Ishikawa (cell line): Measurements from ENCODE around the gene C20orf141.

ENCODE experiments used
- CEBPB ChIP-seq: IDR thresholded peaks from 2 replicates; pipeline ENCODE4 v1.6.1; 2012
- CREB1 ChIP-seq: IDR thresholded peaks from 2 replicates; pipeline ENCODE4 v1.6.1; 2012; ENCODE audit warnings: low read depth
- EGR1 ChIP-seq: IDR thresholded peaks from 2 replicates; pipeline ENCODE4 v1.6.1; 2012
- EP300 ChIP-seq: IDR thresholded peaks from 2 replicates; pipeline ENCODE4 v1.6.1; 2012; ENCODE audit warnings: borderline replicate concordance
- FOXM1 ChIP-seq: IDR thresholded peaks from 2 replicates; pipeline ENCODE4 v1.6.1; 2012; ENCODE audit warnings: low read depth, borderline replicate concordance
- NFIC ChIP-seq: IDR thresholded peaks from 2 replicates; pipeline ENCODE4 v1.6.1; 2012
- RAD21 ChIP-seq: IDR thresholded peaks from 2 replicates; pipeline ENCODE4 v1.6.1; 2012; ENCODE audit warnings: low read depth
- TAF1 ChIP-seq: IDR thresholded peaks from 2 replicates; pipeline ENCODE4 v1.6.1; 2012; ENCODE audit warnings: low read depth, mild to moderate bottlenecking
- TCF12 ChIP-seq: IDR thresholded peaks from 2 replicates; pipeline ENCODE4 v1.6.1; 2012; ENCODE audit warnings: low read depth
- TEAD4 ChIP-seq: IDR thresholded peaks from 2 replicates; pipeline ENCODE4 v1.6.1; 2012
- YY1 ChIP-seq: IDR thresholded peaks from 2 replicates; pipeline ENCODE4 v1.6.1; 2012; ENCODE audit warnings: low read depth
- ZBTB7A ChIP-seq: IDR thresholded peaks from 2 replicates; pipeline ENCODE4 v1.6.1; 2012; ENCODE audit warnings: low read depth
- TF ChIP-seq, protein P1 (sequence below): IDR thresholded peaks from 2 replicates; pipeline ENCODE4 v1.6.1; 2012
- TF ChIP-seq, protein P2 (sequence below): IDR thresholded peaks from 2 replicates; pipeline ENCODE4 v1.6.1; 2012
- TF ChIP-seq, protein P3 (sequence below): IDR thresholded peaks from 2 replicates; pipeline ENCODE4 v1.6.1; 2012; ENCODE audit warnings: low read depth, mild to moderate bottlenecking

C20orf141 gene

DNA sequence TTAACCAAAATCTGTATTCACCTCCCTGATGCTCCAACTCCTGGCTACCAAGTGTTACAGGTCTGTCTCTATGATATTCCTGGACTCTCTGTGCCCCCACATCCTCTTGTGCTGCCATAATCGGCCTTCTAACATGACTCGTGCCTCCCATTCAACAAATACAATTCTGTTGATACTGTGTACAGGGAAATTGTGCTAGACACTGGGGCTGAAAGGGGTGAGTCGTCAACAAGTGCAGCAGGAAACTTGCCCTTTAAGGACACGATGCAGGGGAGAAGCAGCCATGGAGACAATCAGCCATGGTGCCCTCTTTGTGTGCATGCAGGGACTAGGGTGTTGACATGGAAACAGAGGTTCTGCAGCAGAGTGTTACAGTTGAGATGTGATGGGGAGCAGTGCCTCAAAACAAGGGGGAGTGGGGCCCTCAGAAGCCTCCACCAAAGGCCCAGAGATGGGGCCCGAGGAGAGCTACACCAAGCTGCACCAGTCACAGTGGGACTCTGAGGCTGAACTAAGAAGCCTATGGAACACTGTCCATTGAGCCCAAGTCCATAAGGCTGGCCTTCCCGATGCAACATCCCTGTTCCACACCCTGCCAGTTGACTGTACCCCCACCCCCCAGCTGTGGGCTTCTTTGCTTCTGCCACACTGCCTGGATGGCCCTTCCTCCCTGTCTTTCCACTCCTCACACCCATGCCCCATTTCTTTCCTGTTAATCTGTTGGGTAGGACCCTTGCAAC lies 22.6 kb downstream of the C20orf141 start:
- no peak for TF ChIP-seq YY1
- TF ChIP-seq NFIC, result no peak
- TF ChIP-seq TAF1, result no peak
- TF ChIP-seq, protein P1, sequence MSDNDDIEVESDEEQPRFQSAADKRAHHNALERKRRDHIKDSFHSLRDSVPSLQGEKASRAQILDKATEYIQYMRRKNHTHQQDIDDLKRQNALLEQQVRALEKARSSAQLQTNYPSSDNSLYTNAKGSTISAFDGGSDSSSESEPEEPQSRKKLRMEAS, result no peak
- no peak for TF ChIP-seq EP300
- TF ChIP-seq EGR1, result no peak
- no peak for TF ChIP-seq CREB1
- TF ChIP-seq TCF12, result no peak
- TF ChIP-seq RAD21, result no peak
- TF ChIP-seq, protein P2, sequence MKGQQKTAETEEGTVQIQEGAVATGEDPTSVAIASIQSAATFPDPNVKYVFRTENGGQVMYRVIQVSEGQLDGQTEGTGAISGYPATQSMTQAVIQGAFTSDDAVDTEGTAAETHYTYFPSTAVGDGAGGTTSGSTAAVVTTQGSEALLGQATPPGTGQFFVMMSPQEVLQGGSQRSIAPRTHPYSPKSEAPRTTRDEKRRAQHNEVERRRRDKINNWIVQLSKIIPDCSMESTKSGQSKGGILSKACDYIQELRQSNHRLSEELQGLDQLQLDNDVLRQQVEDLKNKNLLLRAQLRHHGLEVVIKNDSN, result no peak
- no peak for TF ChIP-seq CEBPB
- no peak for TF ChIP-seq FOXM1
- no peak for TF ChIP-seq TEAD4
- TF ChIP-seq, protein P3, sequence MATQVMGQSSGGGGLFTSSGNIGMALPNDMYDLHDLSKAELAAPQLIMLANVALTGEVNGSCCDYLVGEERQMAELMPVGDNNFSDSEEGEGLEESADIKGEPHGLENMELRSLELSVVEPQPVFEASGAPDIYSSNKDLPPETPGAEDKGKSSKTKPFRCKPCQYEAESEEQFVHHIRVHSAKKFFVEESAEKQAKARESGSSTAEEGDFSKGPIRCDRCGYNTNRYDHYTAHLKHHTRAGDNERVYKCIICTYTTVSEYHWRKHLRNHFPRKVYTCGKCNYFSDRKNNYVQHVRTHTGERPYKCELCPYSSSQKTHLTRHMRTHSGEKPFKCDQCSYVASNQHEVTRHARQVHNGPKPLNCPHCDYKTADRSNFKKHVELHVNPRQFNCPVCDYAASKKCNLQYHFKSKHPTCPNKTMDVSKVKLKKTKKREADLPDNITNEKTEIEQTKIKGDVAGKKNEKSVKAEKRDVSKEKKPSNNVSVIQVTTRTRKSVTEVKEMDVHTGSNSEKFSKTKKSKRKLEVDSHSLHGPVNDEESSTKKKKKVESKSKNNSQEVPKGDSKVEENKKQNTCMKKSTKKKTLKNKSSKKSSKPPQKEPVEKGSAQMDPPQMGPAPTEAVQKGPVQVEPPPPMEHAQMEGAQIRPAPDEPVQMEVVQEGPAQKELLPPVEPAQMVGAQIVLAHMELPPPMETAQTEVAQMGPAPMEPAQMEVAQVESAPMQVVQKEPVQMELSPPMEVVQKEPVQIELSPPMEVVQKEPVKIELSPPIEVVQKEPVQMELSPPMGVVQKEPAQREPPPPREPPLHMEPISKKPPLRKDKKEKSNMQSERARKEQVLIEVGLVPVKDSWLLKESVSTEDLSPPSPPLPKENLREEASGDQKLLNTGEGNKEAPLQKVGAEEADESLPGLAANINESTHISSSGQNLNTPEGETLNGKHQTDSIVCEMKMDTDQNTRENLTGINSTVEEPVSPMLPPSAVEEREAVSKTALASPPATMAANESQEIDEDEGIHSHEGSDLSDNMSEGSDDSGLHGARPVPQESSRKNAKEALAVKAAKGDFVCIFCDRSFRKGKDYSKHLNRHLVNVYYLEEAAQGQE, result no peak
- no peak for TF ChIP-seq ZBTB7A

DNA sequence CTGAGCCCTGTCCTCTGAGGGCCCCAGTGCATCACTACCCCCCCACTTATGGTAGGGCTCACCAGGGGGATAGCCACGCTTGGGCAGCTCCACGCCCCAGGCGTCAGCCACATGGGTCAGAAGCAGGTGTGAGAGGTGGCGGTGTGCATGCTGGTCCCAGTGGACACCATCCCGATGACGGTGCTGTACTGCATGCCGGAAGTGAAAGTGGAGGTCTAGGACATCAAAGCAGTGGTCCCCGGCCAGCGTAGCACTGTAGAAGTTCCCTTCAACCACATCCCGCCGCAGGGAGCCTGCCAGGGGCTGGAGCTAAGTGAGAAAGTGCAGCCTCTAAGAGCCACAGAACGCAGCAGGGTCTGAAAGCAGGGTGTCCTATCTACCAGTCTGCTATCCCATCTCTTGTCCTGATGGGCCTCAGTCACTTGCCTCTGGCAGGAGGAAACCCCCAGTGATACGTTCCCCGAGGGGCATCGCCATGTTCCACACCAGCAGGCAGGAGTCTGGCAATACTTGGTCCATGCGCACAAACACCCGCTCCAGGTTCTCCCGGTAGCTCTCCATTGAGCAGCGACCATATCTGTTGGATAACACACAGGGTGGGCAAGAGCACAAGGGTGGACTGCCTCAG lies 23.5 kb downstream of the C20orf141 start:
- TF ChIP-seq RAD21 (no peak), FOXM1 (no peak), EP300 (no peak), CREB1 (no peak)
- TF ChIP-seq, protein P3, result no peak

DNA sequence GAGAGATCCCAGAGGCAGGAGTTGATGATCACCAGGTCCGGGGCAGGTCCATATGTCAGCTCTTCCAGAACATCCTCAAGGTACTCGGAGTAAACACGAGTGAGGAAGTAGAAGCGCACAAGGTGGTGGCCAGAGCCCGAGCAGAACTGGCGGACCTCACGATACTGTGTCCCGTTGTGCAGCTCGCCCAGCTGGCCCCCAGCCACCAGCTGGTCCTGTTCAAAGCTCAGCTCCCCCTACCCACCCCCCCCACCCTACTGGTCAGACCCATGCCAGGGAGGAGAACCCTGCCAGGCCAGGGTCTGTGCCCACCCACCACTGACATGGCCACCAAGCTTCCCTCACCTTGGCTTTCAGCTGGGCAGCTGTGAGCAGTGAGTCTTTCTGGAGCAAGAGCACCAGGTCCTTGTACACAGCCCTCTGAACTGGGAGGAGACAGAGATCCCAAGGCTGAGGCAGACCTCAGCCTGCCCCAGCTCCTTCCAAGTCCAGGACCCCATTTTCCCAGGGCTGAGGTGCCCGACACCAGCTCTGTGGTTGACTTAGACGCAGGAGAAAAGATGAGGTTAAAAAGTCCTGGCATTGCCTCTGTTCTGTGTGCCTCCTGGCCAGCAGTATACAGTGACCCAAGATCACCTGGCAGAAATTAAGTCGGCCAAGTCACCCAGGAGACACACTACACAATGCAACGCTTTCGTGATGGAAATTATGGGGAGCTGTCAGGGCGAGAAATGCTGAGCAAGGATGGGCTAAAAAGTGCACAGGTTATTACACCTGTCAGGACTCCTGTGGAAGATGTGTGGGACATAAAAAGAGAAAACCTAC lies 24.3 kb downstream of the C20orf141 start:
- TF ChIP-seq, protein P2, result no peak
- TF ChIP-seq EP300 (no peak), TEAD4 (no peak), CEBPB (no peak), FOXM1 (no peak), CREB1 (no peak), NFIC (no peak), TAF1 (no peak)
- TF ChIP-seq, protein P1, result no peak

DNA sequence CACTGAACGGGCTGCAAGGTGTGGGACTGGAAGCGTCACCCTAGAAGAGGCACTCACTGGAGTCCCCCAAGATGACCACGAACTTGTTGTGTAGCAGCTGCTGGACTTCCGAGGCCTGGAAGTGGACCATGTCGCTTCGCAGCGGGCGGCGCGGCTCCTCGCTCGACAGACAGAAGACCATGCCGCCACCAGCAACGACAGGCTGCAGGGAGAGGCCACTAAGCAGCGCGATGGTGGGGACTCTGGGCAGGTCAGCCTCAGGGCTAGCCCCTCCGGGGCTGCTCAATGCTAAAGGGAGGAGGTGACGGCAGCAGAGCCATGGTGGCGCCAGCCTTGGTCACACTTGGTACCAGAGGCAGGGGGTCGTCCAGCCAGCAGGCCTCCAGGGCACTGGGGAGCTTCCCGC lies 24.9 kb downstream of the C20orf141 start:
- TF ChIP-seq EP300 (no peak), ZBTB7A (no peak), CEBPB (no peak), EGR1 (no peak), TAF1 (no peak), RAD21 (no peak), CREB1 (no peak), TEAD4 (no peak), NFIC (no peak)
